Fibroblast of mammary gland (primary cell): ENCODE data around the gene LSP1.
A peak's percentile ranks its signal among the peaks of the same experiment; 100 is the strongest.

Experiments used
- DNase-seq: peaks from one replicate; pipeline ENCODE4 v3.0.0-alpha.2; 2010; ENCODE audit warnings: low read depth
- H3K4me3 ChIP-seq: 2 replicates; pipeline ENCODE4 v1.5.1; 2011; ENCODE audit warnings: low read depth, mild to moderate bottlenecking, low read length, moderate library complexity; ENCODE audit not compliant: control insufficient read depth
- CTCF ChIP-seq: conservative IDR thresholded peaks from 2 replicates; pipeline ENCODE4 v1.5.1; 2011; ENCODE audit warnings: low read depth, low read length, inconsistent platforms; ENCODE audit not compliant: control insufficient read depth, insufficient read depth

Gene LSP1

GRCh38 chr11:1858154-1858553 is 5.3 kb downstream of the LSP1 start:
- no peak for DNase-seq
- no peak for TF ChIP-seq CTCF
- H3K4me3 ChIP-seq: no peak overlapping the region

- H3K4me3 ChIP-seq: no peak overlapping the region
- DNase-seq: no peak
- no peak for TF ChIP-seq CTCF
Observed at GRCh38 chr11:1858576-1858975, 5.7 kb downstream of the LSP1 start.

- no peak for DNase-seq
- TF ChIP-seq CTCF: no peak
- H3K4me3 ChIP-seq: no peak overlapping the region
Observed at GRCh38 chr11:1859004-1859403, 6.1 kb downstream of the LSP1 start.

GRCh38 chr11:1860108-1860507 is 7.2 kb downstream of the LSP1 start:
- no peak for DNase-seq
- H3K4me3 ChIP-seq: no peak overlapping the region
- no peak for TF ChIP-seq CTCF

- TF ChIP-seq CTCF: no peak
- H3K4me3 ChIP-seq: no peak overlapping the region
Observed at GRCh38 chr11:1861435-1862411, 8.8 kb downstream of the LSP1 start.

GRCh38 chr11:1862588-1863351 is 9.9 kb downstream of the LSP1 start:
- TF ChIP-seq CTCF: no peak
- peak; percentile 65 for DNase-seq
- H3K4me3 ChIP-seq: no peak overlapping the region

More at GRCh38 chr11:1861435-1862411, 8.8 kb downstream of the LSP1 start:
- no peak for DNase-seq
